Right ventricle myocardium superior (tissue), 1 donor: ENCODE data around the gene RNF31. TPM values are rescaled to one million over a fixed set of nuclear protein-coding genes. Genes with fewer than 3 reads are reported as not detected.

Experiments
- ATAC-seq: fragments of 200-7000 bp; cut with Tn5 transposase; one replicate; pipeline ENCODE4 v1.9.1; 2020; ENCODE audit warnings: mild to moderate bottlenecking; ENCODE audit not compliant: poor library complexity
- DNase-seq: peaks from one replicate; pipeline ENCODE4 v3.0.0-alpha.2; 2020
- intact Hi-C: fragments of 100-400 bp; cut with DNase I; formaldehyde crosslinking; loops from one replicate; pipeline ENCODE4 v1.11.2; 2022
- total RNA-seq: library from RNA; stranded (reverse); fragmentation: NEBNext Ultra II Directional; extraction: Animal tissue kit (Norgen Biotek cat#: 25700); gene quantifications from one replicate; pipeline ENCODE4 v1.2.1, GENCODE V29; 2021
- donor health status: DM: no; HTN: yes; CAD: no; lungs with severe emphysema.

RNF31 gene
- total RNA-seq, 1 donor from 2014 or later, result 29.5 TPM

- DNase-seq, result peak; percentile 99
- ATAC-seq, result peak; percentile 95
- intact Hi-C loops, result no loop called here
Measured at GRCh38 chr14:24114532-24115421, 32.5 kb upstream of the RNF31 start, which contains the start of the genes DCAF11 and NRL. Gene DCAF11 (plus strand): TSS chr14:24114777. CDS start chr14:24115595, 818 bp downstream. Gene NRL (minus strand): TSS chr14:24114949. CDS start chr14:24082848, 32,101 bp downstream.

GRCh38 chr14:24115422-24116127 is 31.7 kb upstream of the RNF31 start:
- ATAC-seq (no peak), DNase-seq (no peak)
- intact Hi-C loops, result no loop called here

GRCh38 chr14:24116128-24116814 is 31.0 kb upstream of the RNF31 start:
- intact Hi-C loops, result no loop called here
- ATAC-seq, result no peak
- no peak for DNase-seq

GRCh38 chr14:24117179-24117578 is 30.1 kb upstream of the RNF31 start:
- intact Hi-C loops, result no loop called here
- DNase-seq, result no peak
- no peak for ATAC-seq

GRCh38 chr14:24119691-24120090 is 27.6 kb upstream of the RNF31 start:
- ATAC-seq (no peak), DNase-seq (no peak)
- intact Hi-C loops, result no loop called here

GRCh38 chr14:24121210-24121609 is 26.1 kb upstream of the RNF31 start:
- no peak for DNase-seq
- no peak for ATAC-seq
- intact Hi-C loops, result no loop called here

- DNase-seq (no peak), ATAC-seq (no peak)
- intact Hi-C loops, result no loop called here
Measured at GRCh38 chr14:24122416-24122815, 24.9 kb upstream of the RNF31 start.

GRCh38 chr14:24122898-24123297 is 24.4 kb upstream of the RNF31 start:
- intact Hi-C loops, result no loop called here
- ATAC-seq (peak; percentile 13), DNase-seq (no peak)

GRCh38 chr14:24123424-24124417 is 23.6 kb upstream of the RNF31 start:
- intact Hi-C loops, result no loop called here
- no peak for DNase-seq
- ATAC-seq, result no peak

- DNase-seq (no peak), ATAC-seq (no peak)
- intact Hi-C loops, result no loop called here
Measured at GRCh38 chr14:24126939-24127338, 20.4 kb upstream of the RNF31 start.

- no peak for ATAC-seq
- no peak for DNase-seq
Measured at GRCh38 chr14:24127673-24128072, 19.6 kb upstream of the RNF31 start.

GRCh38 chr14:24129410-24129998 is 17.8 kb upstream of the RNF31 start:
- DNase-seq (no peak), ATAC-seq (no peak)
- intact Hi-C loops, result no loop called here

More at GRCh38 chr14:24127673-24128072, 19.6 kb upstream of the RNF31 start:
- intact Hi-C loops, result no loop called here

GRCh38 chr14:24130380-24130716 is 16.9 kb upstream of the RNF31 start, which contains the start of gene FITM1:
Gene FITM1 (plus strand): TSS chr14:24130659. CDS start chr14:24131564, 905 bp downstream.
- ATAC-seq, result no peak

GRCh38 chr14:24130717-24131548 is 16.4 kb upstream of the RNF31 start:
- intact Hi-C loops, result no loop called here
- DNase-seq, result peak; percentile 85
- ATAC-seq, result peak; percentile 73

More at GRCh38 chr14:24130380-24130716, 16.9 kb upstream of the RNF31 start, which contains the start of gene FITM1:
- intact Hi-C loops, result no loop called here
- DNase-seq, result no peak

GRCh38 chr14:24131549-24131966 is 15.7 kb upstream of the RNF31 start:
- peak; percentile 56 for ATAC-seq
- intact Hi-C loops, result no loop called here
- peak; percentile 50 for DNase-seq

- DNase-seq, result peak; percentile 58
- intact Hi-C loops, result no loop called here
Measured at GRCh38 chr14:24132061-24132685, 15.1 kb upstream of the RNF31 start.

More at GRCh38 chr14:24132061-24132685, 15.1 kb upstream of the RNF31 start:
- ATAC-seq, result peak; percentile 3
